HEK293T (cell line): ENCODE measurements around the gene PFKL.
"Not testable (repeated sequence)": the region's sequence is repeated elsewhere in the genome, so short reads cannot be mapped to it uniquely, and the experiment has no call there.

Experiments
- CTCF ChIA-PET: fragments of 350-600 bp; formaldehyde crosslinking; extraction: SDS; loops from one replicate; lab custom pipeline; 2021; ENCODE audit warnings: antibody characterized with exemption, inconsistent platforms; lab: Yijun Ruan, JAX
- POLR2A ChIA-PET: fragments of 350-600 bp; formaldehyde crosslinking; extraction: SDS; loops from one replicate; lab custom pipeline; 2020; ENCODE audit warnings: antibody characterized with exemption, inconsistent platforms; lab: Yijun Ruan, JAX
- DNase-seq: peaks from one replicate; pipeline ENCODE4 v3.0.0; 2012; ENCODE audit warnings: mixed read lengths; ENCODE audit errors: extremely low spot score
- ARNT ChIP-seq: fragments of 450-650 bp; IDR thresholded peaks from 2 replicates; pipeline ENCODE4 v1.6.1; 2017; ENCODE audit warnings: mild to moderate bottlenecking
- BHLHE40 ChIP-seq: fragments of 450-650 bp; IDR thresholded peaks from 2 replicates; pipeline ENCODE4 v1.6.1; 2016; ENCODE audit warnings: mild to moderate bottlenecking, moderate library complexity, borderline replicate concordance
- CTBP1 ChIP-seq: fragments of 450-650 bp; IDR thresholded peaks from 2 replicates; pipeline ENCODE4 v1.6.1; 2016; ENCODE audit warnings: borderline replicate concordance
- ELF4 ChIP-seq: fragments of 450-650 bp; IDR thresholded peaks from 2 replicates; pipeline ENCODE4 v1.6.1; 2017; ENCODE audit warnings: antibody characterized with exemption
- FOXA1 ChIP-seq: fragments of 450-650 bp; IDR thresholded peaks from 2 replicates; pipeline ENCODE4 v1.6.1; 2016; ENCODE audit warnings: mild to moderate bottlenecking
- FOXK2 ChIP-seq: fragments of 450-650 bp; IDR thresholded peaks from 2 replicates; pipeline ENCODE4 v1.6.1; 2016; ENCODE audit warnings: mild to moderate bottlenecking
- FOXM1 ChIP-seq: fragments of 450-650 bp; IDR thresholded peaks from 2 replicates; pipeline ENCODE4 v1.6.1; 2017; ENCODE audit warnings: mild to moderate bottlenecking, borderline replicate concordance
- HDGF ChIP-seq: fragments of 450-650 bp; IDR thresholded peaks from 2 replicates; pipeline ENCODE4 v1.6.1; 2017; ENCODE audit warnings: antibody characterized with exemption, borderline replicate concordance
- L3MBTL2 ChIP-seq: fragments of 450-650 bp; conservative IDR thresholded peaks from 2 replicates; pipeline ENCODE4 v1.6.1; 2016; ENCODE audit warnings: mild to moderate bottlenecking
- LEF1 ChIP-seq: fragments of 450-650 bp; IDR thresholded peaks from 2 replicates; pipeline ENCODE4 v1.6.1; 2017; ENCODE audit warnings: mild to moderate bottlenecking, borderline replicate concordance
- NFRKB ChIP-seq: fragments of 450-650 bp; IDR thresholded peaks from 2 replicates; pipeline ENCODE4 v1.6.1; 2016; ENCODE audit warnings: mild to moderate bottlenecking, moderate library complexity
- PKNOX1 ChIP-seq: fragments of 450-650 bp; IDR thresholded peaks from 2 replicates; pipeline ENCODE4 v1.6.1; 2016
- SP1 ChIP-seq: fragments of 450-650 bp; IDR thresholded peaks from 2 replicates; pipeline ENCODE4 v1.6.1; 2017
- SUZ12 ChIP-seq: fragments of 450-650 bp; IDR thresholded peaks from 2 replicates; pipeline ENCODE4 v1.6.1; 2016; ENCODE audit warnings: mild to moderate bottlenecking
- TARDBP ChIP-seq: fragments of 450-650 bp; IDR thresholded peaks from 2 replicates; pipeline ENCODE4 v1.6.1; 2016
- ZNF384 ChIP-seq: fragments of 450-650 bp; IDR thresholded peaks from 2 replicates; pipeline ENCODE4 v1.6.1; 2016

PFKL gene

GRCh38 chr21:44357064-44357837 is 57.4 kb downstream of the PFKL start:
- DNase-seq, result no peak
- CTCF ChIA-PET, result no interaction called here

GRCh38 chr21:44359396-44359795 is 59.5 kb downstream of the PFKL start:
- CTCF ChIA-PET, result no interaction called here
- TF ChIP-seq FOXK2 (no peak), L3MBTL2 (no peak), NFRKB (no peak), SP1 (no peak), BHLHE40 (no peak), FOXA1 (no peak), CTBP1 (no peak), TARDBP (no peak), HDGF (no peak), PKNOX1 (no peak), SUZ12 (no peak), ELF4 (no peak), ARNT (no peak), LEF1 (no peak), ZNF384 (no peak), FOXM1 (no peak)
- POLR2A ChIA-PET, result no interaction called here
- no peak for DNase-seq

More at GRCh38 chr21:44357064-44357837, 57.4 kb downstream of the PFKL start:
- TF ChIP-seq FOXM1 (no peak), BHLHE40 (no peak), SP1 (no peak), NFRKB (no peak), ARNT (no peak), FOXA1 (no peak), ELF4 (no peak), HDGF (no peak), PKNOX1 (no peak), L3MBTL2 (no peak), SUZ12 (no peak), CTBP1 (no peak)
- POLR2A ChIA-PET, result no interaction called here

- DNase-seq, result no peak
- ChIA-PET CTCF (no interaction called here), POLR2A (no interaction called here)
- TF ChIP-seq SP1 (no peak), FOXK2 (no peak), PKNOX1 (no peak), ARNT (no peak), TARDBP (no peak), ZNF384 (no peak), FOXM1 (no peak), SUZ12 (no peak), FOXA1 (no peak), ELF4 (no peak), CTBP1 (no peak), BHLHE40 (no peak)
Observed at GRCh38 chr21:44360159-44360558, 60.3 kb downstream of the PFKL start.

GRCh38 chr21:44361903-44362302 is 62.0 kb downstream of the PFKL start:
- DNase-seq, CTCF ChIA-PET, POLR2A ChIA-PET: not testable (repeated sequence)

GRCh38 chr21:44363278-44363677 is 63.4 kb downstream of the PFKL start:
- POLR2A ChIA-PET, result no interaction called here

GRCh38 chr21:44364151-44365053 is 64.5 kb downstream of the PFKL start:
- CTCF ChIA-PET, result no interaction called here
- DNase-seq, result no peak
- POLR2A ChIA-PET, result no interaction called here
- TF ChIP-seq LEF1, result no peak
- TF ChIP-seq ZNF384, result no peak
- no peak for TF ChIP-seq PKNOX1
- TF ChIP-seq SUZ12, result no peak
- no peak for TF ChIP-seq SP1
- no peak for TF ChIP-seq CTBP1
- no peak for TF ChIP-seq BHLHE40
- no peak for TF ChIP-seq NFRKB
- no peak for TF ChIP-seq ELF4
- no peak for TF ChIP-seq FOXA1
- no peak for TF ChIP-seq ARNT
- TF ChIP-seq TARDBP, result no peak
- no peak for TF ChIP-seq HDGF
- TF ChIP-seq FOXM1, result no peak
- no peak; the same call in 1 of the 2 replicates for TF ChIP-seq L3MBTL2
- TF ChIP-seq FOXK2, result no peak

More at GRCh38 chr21:44363278-44363677, 63.4 kb downstream of the PFKL start:
- CTCF ChIA-PET, result no interaction called here
- no peak for DNase-seq
- no peak for TF ChIP-seq ZNF384
- no peak for TF ChIP-seq HDGF
- TF ChIP-seq FOXA1, result no peak
- TF ChIP-seq L3MBTL2, result no peak
- TF ChIP-seq FOXM1, result no peak
- TF ChIP-seq NFRKB, result no peak
- no peak for TF ChIP-seq CTBP1
- no peak for TF ChIP-seq ELF4
